Stimulated activated naive B cell treated with anti-CD40 and anti-IgM and Interleukin-4, amounts not matched to agents 10 μg/mL and 1 μg/mL and 100 μg/mL, for 72 hours (primary cell): Measurements from ENCODE around the gene CLCN6.

Source experiments
- ATAC-seq, 2 donors: fragments of 150-1000 bp; cut with Tn5 transposase; replicated peaks; 2 replicates each; pipeline ENCODE4 v1.10.0; 2021; ENCODE audit warnings: moderate library complexity in 1 of 2
- DNase-seq: peaks from one replicate; pipeline ENCODE4 v3.0.0; 2021
- H3K27ac Mint-ChIP-seq: one replicate; pipeline ENCODE4 v1.8.0; 2022; ENCODE audit warnings: mild to moderate bottlenecking, mixed read lengths
- H3K27me3 Mint-ChIP-seq, 2 donors: one replicate each; pipeline ENCODE4 v1.8.0; 2022; ENCODE audit warnings: mixed read lengths in 2 of 2
- H3K36me3 Mint-ChIP-seq, 2 donors: one replicate each; pipeline ENCODE4 v1.8.0; 2022; ENCODE audit warnings: mixed read lengths in 2 of 2, mild to moderate bottlenecking in 1 of 2
- H3K4me1 Mint-ChIP-seq, 2 donors: one replicate each; pipeline ENCODE4 v1.8.0; 2022; ENCODE audit warnings: mixed read lengths in 2 of 2, mild to moderate bottlenecking in 1 of 2
- H3K4me3 Mint-ChIP-seq, 2 donors: one replicate each; pipeline ENCODE4 v1.8.0; 2022; ENCODE audit warnings: mild to moderate bottlenecking in 2 of 2, mixed read lengths in 2 of 2, moderate library complexity in 1 of 2
- H3K9me3 Mint-ChIP-seq, 2 donors: one replicate each; pipeline ENCODE4 v1.8.0; 2022; ENCODE audit warnings: mixed read lengths in 2 of 2, mild to moderate bottlenecking in 1 of 2

The CLCN6 gene

GRCh38 chr1:11805422-11806306 lies at the start of gene CLCN6, which contains the start of gene MTHFR:
Gene CLCN6, plus strand, starts transcription at chr1:11806191. Its CDS starts 72 bp downstream, at chr1:11806263.
Gene MTHFR, minus strand, starts transcription at chr1:11805964. Its CDS starts 2,848 bp downstream, at chr1:11803116.
- H3K27ac Mint-ChIP-seq, result peak within 1 kb of the TSS; percentile 97
- H3K4me1 Mint-ChIP-seq, result peaks cover 33 to 78% of the 10 kb centered on the region in 2 donors
- no peaks in the 10 kb centered on the region for H3K9me3 Mint-ChIP-seq
- DNase-seq (peak; percentile 99), ATAC-seq (peak; percentile 84 to 86)
- H3K27me3 Mint-ChIP-seq, result no peaks in the 10 kb centered on the region
- H3K4me3 Mint-ChIP-seq, result peak within 1 kb of the TSS; percentile 89 to 90
- peaks cover 41 to 61% of the 10 kb centered on the region in 2 donors for H3K36me3 Mint-ChIP-seq

GRCh38 chr1:11757047-11757446 lies 48.9 kb upstream of the CLCN6 start:
- H3K4me3 Mint-ChIP-seq, result no peak overlapping the region
- ATAC-seq (no peak), DNase-seq (no peak)
- H3K4me1 Mint-ChIP-seq, result peaks cover 0 to 5% of the 10 kb centered on the region in 2 donors
- peaks cover 0 to 2% of the 10 kb centered on the region in 2 donors for H3K36me3 Mint-ChIP-seq
- H3K9me3 Mint-ChIP-seq, result no peaks in the 10 kb centered on the region
- H3K27me3 Mint-ChIP-seq, result peaks cover 32 to 33% of the 10 kb centered on the region in 2 donors
- H3K27ac Mint-ChIP-seq, result no peak overlapping the region

GRCh38 chr1:11759791-11760190 lies 46.2 kb upstream of the CLCN6 start:
- Mint-ChIP-seq H3K4me3 (no peak overlapping the region), H3K4me1 (peaks cover 0 to 6% of the 10 kb centered on the region in 2 donors), H3K27ac (no peak overlapping the region), H3K9me3 (no peaks in the 10 kb centered on the region), H3K36me3 (peaks cover 0 to 2% of the 10 kb centered on the region in 2 donors), H3K27me3 (peaks cover 47 to 49% of the 10 kb centered on the region in 2 donors)
- no peak for DNase-seq
- ATAC-seq, result no peak

GRCh38 chr1:11761285-11761684 lies 44.7 kb upstream of the CLCN6 start:
- Mint-ChIP-seq H3K27ac (no peak overlapping the region), H3K4me1 (peaks cover 0 to 6% of the 10 kb centered on the region in 2 donors), H3K27me3 (peaks cover 42 to 44% of the 10 kb centered on the region in 2 donors), H3K4me3 (no peak overlapping the region), H3K9me3 (no peaks in the 10 kb centered on the region), H3K36me3 (peaks cover 0 to 2% of the 10 kb centered on the region in 2 donors)
- ATAC-seq (no peak), DNase-seq (no peak)

- H3K36me3 Mint-ChIP-seq, result peaks cover 0 to 2% of the 10 kb centered on the region in 2 donors
- peak within 1 kb of the TSS in 1 of 2 donors; percentile 10 for H3K4me3 Mint-ChIP-seq
- no peak within 1 kb of the TSS for H3K27ac Mint-ChIP-seq
- no peaks in the 10 kb centered on the region for H3K9me3 Mint-ChIP-seq
- H3K4me1 Mint-ChIP-seq, result peaks cover 0 to 6% of the 10 kb centered on the region in 2 donors
- DNase-seq, result no peak
- ATAC-seq, result peak; percentile 63 to 67
- H3K27me3 Mint-ChIP-seq, result peaks cover 38 to 42% of the 10 kb centered on the region in 2 donors
Observed at GRCh38 chr1:11761988-11762406, 44.0 kb upstream of the CLCN6 start, which contains the start of gene C1orf167. Gene C1orf167, plus strand, starts transcription at chr1:11762193. Its CDS starts 2,208 bp downstream, at chr1:11764401.

GRCh38 chr1:11764115-11764514 lies 41.9 kb upstream of the CLCN6 start:
- Mint-ChIP-seq H3K27me3 (peaks cover 32 to 35% of the 10 kb centered on the region in 2 donors), H3K9me3 (no peaks in the 10 kb centered on the region), H3K4me3 (no peak overlapping the region), H3K36me3 (no peaks in the 10 kb centered on the region), H3K4me1 (peaks cover 0 to 6% of the 10 kb centered on the region in 2 donors), H3K27ac (no peak overlapping the region)
- ATAC-seq (no peak), DNase-seq (no peak)

GRCh38 chr1:11764519-11764918 lies 41.5 kb upstream of the CLCN6 start:
- no peaks in the 10 kb centered on the region for H3K36me3 Mint-ChIP-seq

GRCh38 chr1:11765661-11766428 lies 40.1 kb upstream of the CLCN6 start:
- H3K27ac Mint-ChIP-seq, result peak overlapping the region; percentile 11

More at GRCh38 chr1:11764519-11764918, 41.5 kb upstream of the CLCN6 start:
- Mint-ChIP-seq H3K4me1 (peaks cover 0 to 6% of the 10 kb centered on the region in 2 donors), H3K27me3 (peaks cover 32 to 35% of the 10 kb centered on the region in 2 donors), H3K27ac (no peak overlapping the region), H3K9me3 (no peaks in the 10 kb centered on the region), H3K4me3 (no peak overlapping the region)
- no peak for DNase-seq
- ATAC-seq, result no peak

GRCh38 chr1:11766429-11766776 lies 39.6 kb upstream of the CLCN6 start:
- DNase-seq (no peak), ATAC-seq (no peak)
- peaks cover 21 to 23% of the 10 kb centered on the region in 2 donors for H3K27me3 Mint-ChIP-seq
- peaks cover 0 to 6% of the 10 kb centered on the region in 2 donors for H3K4me1 Mint-ChIP-seq
- no peak overlapping the region for H3K27ac Mint-ChIP-seq
- H3K9me3 Mint-ChIP-seq, result no peaks in the 10 kb centered on the region
- H3K36me3 Mint-ChIP-seq, result no peaks in the 10 kb centered on the region
- H3K4me3 Mint-ChIP-seq, result no peak overlapping the region

More at GRCh38 chr1:11765661-11766428, 40.1 kb upstream of the CLCN6 start:
- DNase-seq, result no peak
- Mint-ChIP-seq H3K4me1 (peaks cover 0 to 6% of the 10 kb centered on the region in 2 donors), H3K36me3 (no peaks in the 10 kb centered on the region), H3K4me3 (no peak overlapping the region), H3K9me3 (no peaks in the 10 kb centered on the region), H3K27me3 (peaks cover 26 to 28% of the 10 kb centered on the region in 2 donors)
- no peak for ATAC-seq

- Mint-ChIP-seq H3K4me1 (peaks cover 2 to 8% of the 10 kb centered on the region in 2 donors), H3K4me3 (no peak overlapping the region), H3K27ac (no peak overlapping the region), H3K36me3 (no peaks in the 10 kb centered on the region), H3K9me3 (no peaks in the 10 kb centered on the region), H3K27me3 (peaks cover 5 to 6% of the 10 kb centered on the region in 2 donors)
- DNase-seq (no peak), ATAC-seq (no peak)
Observed at GRCh38 chr1:11767922-11768704, 37.9 kb upstream of the CLCN6 start.

- Mint-ChIP-seq H3K9me3 (no peaks in the 10 kb centered on the region), H3K27me3 (peaks cover under 1% of the 10 kb centered on the region in 2 donors), H3K27ac (no peak overlapping the region), H3K4me1 (peaks cover 2 to 8% of the 10 kb centered on the region in 2 donors), H3K4me3 (no peak overlapping the region), H3K36me3 (no peaks in the 10 kb centered on the region)
- no peak for ATAC-seq
- no peak for DNase-seq
Observed at GRCh38 chr1:11768821-11769220, 37.2 kb upstream of the CLCN6 start.

GRCh38 chr1:11769274-11769673 lies 36.7 kb upstream of the CLCN6 start:
- Mint-ChIP-seq H3K4me1 (peaks cover 2 to 8% of the 10 kb centered on the region in 2 donors), H3K36me3 (no peaks in the 10 kb centered on the region), H3K27me3 (peaks cover 0 to under 1% of the 10 kb centered on the region in 2 donors), H3K4me3 (no peak overlapping the region), H3K27ac (no peak overlapping the region), H3K9me3 (no peaks in the 10 kb centered on the region)
- ATAC-seq (no peak), DNase-seq (no peak)

- no peaks in the 10 kb centered on the region for H3K9me3 Mint-ChIP-seq
- H3K36me3 Mint-ChIP-seq, result no peaks in the 10 kb centered on the region
- no peak for ATAC-seq
- peaks cover 2 to 8% of the 10 kb centered on the region in 2 donors for H3K4me1 Mint-ChIP-seq
- H3K27ac Mint-ChIP-seq, result no peak overlapping the region
- H3K27me3 Mint-ChIP-seq, result peaks cover 0 to 6% of the 10 kb centered on the region in 2 donors
- H3K4me3 Mint-ChIP-seq, result no peak overlapping the region
- no peak for DNase-seq
Observed at GRCh38 chr1:11770011-11770410, 36.0 kb upstream of the CLCN6 start.
